ENCODE measurements around the gene ZNF441. TPM values are rescaled to one million over a fixed set of nuclear protein-coding genes. Genes with fewer than 3 reads are reported as not detected.

ZNF441 gene
- total and polyA plus RNA-seq, 10 of the 15 experiments (the other 5 are each of a cell fraction or from before 2014, with no cell fraction given): 1.0 to 9.4 (median 4.3) TPM

DNA sequence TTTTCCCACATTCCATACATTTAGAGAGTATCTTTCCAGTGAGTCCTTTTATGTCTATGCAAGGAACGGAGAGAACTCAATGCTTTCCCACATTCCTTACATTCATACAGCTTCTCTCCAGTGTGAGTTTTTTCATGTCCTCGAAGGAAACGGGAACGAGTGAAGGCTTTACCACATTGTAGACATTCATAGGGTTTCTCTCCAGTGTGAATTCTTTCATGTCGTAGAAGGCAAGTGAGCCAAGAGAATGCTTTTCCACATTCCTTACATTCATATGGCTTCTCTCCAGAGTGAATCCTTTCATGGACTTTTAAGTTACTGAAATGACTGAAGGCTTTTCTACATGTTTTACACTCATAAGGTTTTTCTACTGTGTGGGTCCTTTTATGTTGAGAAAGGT is 45.1 kb upstream of the ZNF441 start (continued):
- TF ChIP-seq, protein P1, sequence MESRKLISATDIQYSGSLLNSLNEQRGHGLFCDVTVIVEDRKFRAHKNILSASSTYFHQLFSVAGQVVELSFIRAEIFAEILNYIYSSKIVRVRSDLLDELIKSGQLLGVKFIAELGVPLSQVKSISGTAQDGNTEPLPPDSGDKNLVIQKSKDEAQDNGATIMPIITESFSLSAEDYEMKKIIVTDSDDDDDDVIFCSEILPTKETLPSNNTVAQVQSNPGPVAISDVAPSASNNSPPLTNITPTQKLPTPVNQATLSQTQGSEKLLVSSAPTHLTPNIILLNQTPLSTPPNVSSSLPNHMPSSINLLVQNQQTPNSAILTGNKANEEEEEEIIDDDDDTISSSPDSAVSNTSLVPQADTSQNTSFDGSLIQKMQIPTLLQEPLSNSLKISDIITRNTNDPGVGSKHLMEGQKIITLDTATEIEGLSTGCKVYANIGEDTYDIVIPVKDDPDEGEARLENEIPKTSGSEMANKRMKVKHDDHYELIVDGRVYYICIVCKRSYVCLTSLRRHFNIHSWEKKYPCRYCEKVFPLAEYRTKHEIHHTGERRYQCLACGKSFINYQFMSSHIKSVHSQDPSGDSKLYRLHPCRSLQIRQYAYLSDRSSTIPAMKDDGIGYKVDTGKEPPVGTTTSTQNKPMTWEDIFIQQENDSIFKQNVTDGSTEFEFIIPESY (IDR thresholded peaks at IDR 0.05): no peak
- TF ChIP-seq MYB (IDR thresholded peaks at IDR 0.05; ENCODE audit: borderline replicate concordance, low read depth, low read length) (no peak), HCFC1 (IDR thresholded peaks at IDR 0.05; ENCODE audit: low read length) (no peak), POLR2A (IDR thresholded peaks at IDR 0.05; ENCODE audit: low read depth, low read length) (no peak), USF2 (IDR thresholded peaks at IDR 0.05; ENCODE audit: borderline replicate concordance, low read depth, low read length) (no peak), ZNF207 (IDR thresholded peaks at IDR 0.05; ENCODE audit: borderline replicate concordance) (no peak), CBX5 (IDR thresholded peaks at IDR 0.05; ENCODE audit: low read depth) (no peak)
- TF ChIP-seq, protein P2, sequence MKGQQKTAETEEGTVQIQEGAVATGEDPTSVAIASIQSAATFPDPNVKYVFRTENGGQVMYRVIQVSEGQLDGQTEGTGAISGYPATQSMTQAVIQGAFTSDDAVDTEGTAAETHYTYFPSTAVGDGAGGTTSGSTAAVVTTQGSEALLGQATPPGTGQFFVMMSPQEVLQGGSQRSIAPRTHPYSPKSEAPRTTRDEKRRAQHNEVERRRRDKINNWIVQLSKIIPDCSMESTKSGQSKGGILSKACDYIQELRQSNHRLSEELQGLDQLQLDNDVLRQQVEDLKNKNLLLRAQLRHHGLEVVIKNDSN (IDR thresholded peaks at IDR 0.05; ENCODE audit: borderline replicate concordance, extremely low read length, insufficient read depth, low read depth, low read length): no peak

DNA sequence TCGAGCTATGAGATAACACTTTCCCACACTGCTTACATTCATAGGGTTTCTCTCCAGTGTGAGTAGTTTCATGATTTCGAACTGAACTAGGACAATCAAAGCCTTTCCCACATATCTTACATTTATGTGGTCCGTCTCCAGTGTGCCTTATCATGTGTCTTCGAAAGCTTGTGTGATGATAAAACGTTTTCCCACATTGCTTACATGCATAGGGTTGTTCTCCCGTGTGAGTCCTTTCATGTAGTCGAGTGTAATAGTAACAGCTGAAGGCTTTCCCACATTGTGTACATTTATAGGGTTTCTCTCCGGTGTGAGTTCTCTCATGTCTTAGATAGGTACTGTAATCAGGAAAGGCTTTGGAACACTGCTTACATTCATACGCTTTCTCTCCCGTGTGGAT is 44.4 kb upstream of the ZNF441 start:
- ChIA-PET CTCF (no interaction called here), POLR2A (no interaction called here), SMC1A (ENCODE audit: uncharacterized antibody, unreplicated experiment) (no interaction called here), RAD21 (ENCODE audit: unreplicated experiment) (no interaction called here)
- Histone ChIP-seq H3K4me1 (ENCODE audit: control insufficient read depth, insufficient read depth, low read length) (no peaks in the 10 kb centered on the region), H3K4me2 (ENCODE audit: control insufficient read depth, insufficient read depth) (no peak overlapping the region), H3K27ac (ENCODE audit: control insufficient read depth, insufficient read depth) (no peak overlapping the region), H3K27me3 (replicated peaks in 1 of 2; ENCODE audit: control insufficient read depth in 2 of 2, insufficient read depth in 2 of 2, low read length in 1 of 2) (no peaks in the 10 kb centered on the region), H2AFZ (ENCODE audit: control insufficient read depth, low read depth, low read length) (no peak overlapping the region), H3K4me3 (no peak overlapping the region), H3K79me2 (ENCODE audit: control insufficient read depth, insufficient read depth, low read length) (no peaks in the 10 kb centered on the region), H3K36me3 (ENCODE audit: control insufficient read depth in 2 of 2, insufficient read depth in 2 of 2, low read length in 1 of 2) (peaks cover 2 to 15% of the 10 kb centered on the region in 2 experiments; a peak in 3 of 4 replicates), H3K9ac (ENCODE audit: control insufficient read depth, insufficient read depth, low read length) (no peak overlapping the region), H4K20me1 (ENCODE audit: control insufficient read depth, insufficient read depth) (no peaks in the 10 kb centered on the region), H3K9me3 (replicated peaks; ENCODE audit: control insufficient read depth, insufficient read depth, low read length) (peaks cover 36% of the 10 kb centered on the region)
- intact Hi-C loops (cut with micrococcal nuclease; ENCODE audit: unreplicated experiment): no loop called here
- no peak for ATAC-seq
- BruUV-seq (replicated peaks): TSS peak; percentile 40
- TF ChIP-seq USF2 (IDR thresholded peaks at IDR 0.05; ENCODE audit: borderline replicate concordance, low read depth, low read length) (no peak), KLF5 (IDR thresholded peaks at IDR 0.05; ENCODE audit: partially characterized antibody) (peak; percentile 72), CBX5 (IDR thresholded peaks at IDR 0.05; ENCODE audit: low read depth) (0 out of 2 replicates have a peak, but pooled peaks have one; percentile 25)
- no peak for DNase-seq (ENCODE audit: low read depth, low spot score)
- in situ Hi-C loops (cut with MboI): no loop called here
- 95% methylated on average over 10 of the region's 10 CpGs for WGBS (ENCODE audit: insufficient coverage, insufficient replicate concordance, low lambda C conversion rate, missing lambda C conversion rate)
- FAIRE-seq: no peak
